CD4-positive, alpha-beta memory T cell (primary cell): Measurements from ENCODE around the gene SLC2A4RG. TPM values are rescaled to one million over a fixed set of nuclear protein-coding genes. Genes with fewer than 3 reads are reported as not detected.
A peak's percentile ranks its signal among the peaks of the same experiment; 100 is the strongest.

Source experiments
- CTCF ChIA-PET: fragments of 350-600 bp; sonication (Branson Sonifier 250); formaldehyde crosslinking; loops from one replicate; lab custom pipeline; 2021; ENCODE audit warnings: inconsistent platforms; ENCODE audit not compliant: partially characterized antibody; lab: Charles Lee
- POLR2A ChIA-PET: fragments of 350-600 bp; sonication (Branson Sonifier 250); formaldehyde crosslinking; loops from one replicate; lab custom pipeline; 2021; ENCODE audit not compliant: partially characterized antibody; lab: Charles Lee
- DNase-seq, 5 donors: peaks; one replicate each; pipeline versions ENCODE4 v3.0.0 to v3.0.0-alpha.2; 2020 to 2022; ENCODE audit warnings: mixed read lengths in 1 of 5
- H3K27ac ChIP-seq: one replicate; pipeline ENCODE4 v1.7.0; 2013; ENCODE audit warnings: low read depth, low read length
- H3K27me3 ChIP-seq: 2 replicates; pipeline ENCODE4 v1.7.0; 2013; ENCODE audit warnings: mild to moderate bottlenecking, low read length, moderate library complexity; ENCODE audit not compliant: insufficient read depth
- H3K36me3 ChIP-seq: 2 replicates; pipeline ENCODE4 v1.7.0; 2013; ENCODE audit warnings: mild to moderate bottlenecking, low read length, moderate library complexity; ENCODE audit not compliant: insufficient read depth
- H3K4me1 ChIP-seq: 2 replicates; pipeline ENCODE4 v1.7.0; 2013; ENCODE audit warnings: mild to moderate bottlenecking, low read length, moderate library complexity; ENCODE audit not compliant: insufficient read depth
- H3K4me3 ChIP-seq, 2 donors: one replicate each; pipeline ENCODE4 v1.7.0; 2013; ENCODE audit warnings: low read length in 2 of 2, mild to moderate bottlenecking in 1 of 2
- H3K9me3 ChIP-seq, 2 donors: one replicate each; pipeline ENCODE4 v1.7.0; 2013; ENCODE audit warnings: low read length in 2 of 2, control low read depth in 1 of 2; ENCODE audit not compliant: control insufficient read depth in 1 of 2
- H3K27ac Mint-ChIP-seq, 7 donors: one replicate each; pipeline ENCODE4 v1.8.0; 2020 to 2021; ENCODE audit warnings: mixed read lengths in 7 of 7, mild to moderate bottlenecking in 6 of 7, inconsistent platforms in 3 of 7, moderate library complexity in 3 of 7
- H3K27me3 Mint-ChIP-seq, 2 donors: one replicate each; pipeline ENCODE4 v1.8.0; 2020 to 2021; ENCODE audit warnings: mixed read lengths in 2 of 2
- H3K36me3 Mint-ChIP-seq, 2 donors: one replicate each; pipeline ENCODE4 v1.8.0; 2020 to 2021; ENCODE audit warnings: mixed read lengths in 2 of 2, inconsistent platforms in 1 of 2, mild to moderate bottlenecking in 1 of 2
- H3K4me1 Mint-ChIP-seq, 4 donors: one replicate each; pipeline ENCODE4 v1.8.0; 2020 to 2021; ENCODE audit warnings: mixed read lengths in 4 of 4, mild to moderate bottlenecking in 1 of 4
- H3K4me3 Mint-ChIP-seq, 8 donors: one replicate each; pipeline ENCODE4 v1.8.0; 2020 to 2021; ENCODE audit warnings: mixed read lengths in 8 of 8, mild to moderate bottlenecking in 7 of 8, moderate library complexity in 6 of 8, inconsistent platforms in 3 of 8
- H3K9me3 Mint-ChIP-seq, 8 donors: one replicate each; pipeline ENCODE4 v1.8.0; 2020 to 2021; ENCODE audit warnings: mixed read lengths in 8 of 8, mild to moderate bottlenecking in 5 of 8, inconsistent platforms in 3 of 8, moderate library complexity in 1 of 8
- intact Hi-C: fragments of 100-400 bp; cut with micrococcal nuclease; formaldehyde crosslinking; loops from one replicate; pipeline ENCODE4 v1.15.1; 2023
- polyA plus RNA-seq, 2 donors: library from polyadenylated mRNA; unstranded; fragments of 300-500 nt; fragmentation: Illumina TruSeq; gene quantifications; one replicate each; pipeline ENCODE4 v1.2.3, GENCODE V29; 2021
- total RNA-seq, 2 experiments: library from RNA; stranded (reverse); gene quantifications; one replicate each; pipeline ENCODE4 v1.2.3, GENCODE V29; 2021

Gene SLC2A4RG
- total and polyA plus RNA-seq, 4 experiments from 2014 or later = 2.2 to 124 (median 64.5) TPM

GRCh38 chr20:63703976-63704748 is 35.4 kb upstream of the SLC2A4RG start:
- ChIA-PET POLR2A (interaction anchor here (0.9 to 1.5 kb wide), 2 partner anchors 34 to 36 kb away, joined by 3 to 6 read pairs; no protein-coding TSS in a partner anchor), CTCF (interaction anchor here (1.0 kb wide), 1 partner anchor 166 kb away, joined by 3 read pairs; the partner anchor contains the start of gene PTK6)
- Mint-ChIP-seq H3K9me3 (peaks cover 0 to 1% (median 0%) of the 10 kb centered on the region in 8 donors), H3K36me3 (peaks cover 8 to 38% of the 10 kb centered on the region in 2 donors), H3K4me1 (peaks cover 14 to 50% (median 24%) of the 10 kb centered on the region in 4 donors), H3K27me3 (no peaks in the 10 kb centered on the region), H3K27ac (peak overlapping the region in 3 of 7 donors; percentile 30 to 80 (median 59)), H3K4me3 (peak overlapping the region in 1 of 8 donors; percentile 46)
- intact Hi-C loops = no loop called here
- no peak overlapping the region for H3K4me3 ChIP-seq
- peaks cover 33% of the 10 kb centered on the region for H3K36me3 ChIP-seq
- no peak for DNase-seq
- peaks cover 40% of the 10 kb centered on the region for H3K4me1 ChIP-seq
- no peaks in the 10 kb centered on the region for H3K9me3 ChIP-seq
- H3K27ac ChIP-seq = no peak overlapping the region
- no peaks in the 10 kb centered on the region for H3K27me3 ChIP-seq

GRCh38 chr20:63704749-63705117 is 34.8 kb upstream of the SLC2A4RG start:
- peaks cover 36% of the 10 kb centered on the region for H3K36me3 ChIP-seq
- Mint-ChIP-seq H3K4me1 (peaks cover 15 to 54% (median 26%) of the 10 kb centered on the region in 4 donors), H3K9me3 (peaks cover 0 to 1% (median 0%) of the 10 kb centered on the region in 8 donors), H3K27me3 (no peaks in the 10 kb centered on the region), H3K4me3 (peak overlapping the region in 2 of 8 donors; percentile 33 to 49), H3K36me3 (peaks cover 8 to 43% of the 10 kb centered on the region in 2 donors), H3K27ac (peak overlapping the region in 3 of 7 donors; percentile 59 to 80 (median 72))
- no peak overlapping the region for H3K27ac ChIP-seq
- DNase-seq = no peak
- CTCF ChIA-PET = interaction anchor here (1.0 kb wide), 1 partner anchor 167 kb away, joined by 3 read pairs; the partner anchor contains the start of gene PTK6
- intact Hi-C loops = loop anchor here (5.0 kb wide), 1 partner anchor 278 kb away; the partner anchor contains the start of gene PRPF6
- POLR2A ChIA-PET = interaction anchor here (0.5 to 6.2 kb wide), 4 partner anchors 32 to 101 kb away, joined by 3 to 202 read pairs (median 4); partner anchors contain the start of genes LIME1 and SLC2A4RG
- no peaks in the 10 kb centered on the region for H3K27me3 ChIP-seq
- H3K4me3 ChIP-seq = no peak overlapping the region
- no peaks in the 10 kb centered on the region for H3K9me3 ChIP-seq
- H3K4me1 ChIP-seq = peaks cover 41% of the 10 kb centered on the region

- Histone ChIP-seq H3K4me3 (no peak overlapping the region), H3K36me3 (peaks cover 37% of the 10 kb centered on the region), H3K4me1 (peaks cover 46% of the 10 kb centered on the region), H3K9me3 (no peaks in the 10 kb centered on the region), H3K27me3 (no peaks in the 10 kb centered on the region), H3K27ac (no peak overlapping the region)
- H3K9me3 Mint-ChIP-seq = peaks cover 0 to 1% (median 0%) of the 10 kb centered on the region in 8 donors
- peaks cover 16 to 55% (median 28%) of the 10 kb centered on the region in 4 donors for H3K4me1 Mint-ChIP-seq
- intact Hi-C loops = loop anchor here (2.0 to 5.0 kb wide), 2 partner anchors 167 to 277 kb away; partner anchors contain the start of gene PRPF6
- CTCF ChIA-PET = interaction anchor here (1.1 to 3.2 kb wide), 5 partner anchors 22 to 78 kb away, joined by 3 to 26 read pairs (median 3); partner anchors contain the start of gene LIME1
- peaks cover 11 to 45% of the 10 kb centered on the region in 2 donors for H3K36me3 Mint-ChIP-seq
- peak overlapping the region in 5 of 7 donors; percentile 36 to 94 (median 46) for H3K27ac Mint-ChIP-seq
- peak overlapping the region in 7 of 8 donors; percentile 10 to 56 (median 33) for H3K4me3 Mint-ChIP-seq
- H3K27me3 Mint-ChIP-seq = no peaks in the 10 kb centered on the region
- peak in 1 of 5 donors; percentile 27 for DNase-seq
- POLR2A ChIA-PET = interaction anchor here (0.5 to 6.2 kb wide), 6 partner anchors 8 to 167 kb away, joined by 3 to 202 read pairs (median 16); partner anchors contain the start of genes LIME1, SLC2A4RG and TNFRSF6B
Observed at GRCh38 chr20:63705232-63706026, 34.1 kb upstream of the SLC2A4RG start.

- Histone ChIP-seq H3K27me3 (no peaks in the 10 kb centered on the region), H3K9me3 (no peaks in the 10 kb centered on the region), H3K4me1 (peaks cover 46% of the 10 kb centered on the region), H3K27ac (peak overlapping the region; percentile 65), H3K4me3 (peak overlapping the region in 1 of 2 donors; percentile 57), H3K36me3 (peaks cover 44% of the 10 kb centered on the region)
- ChIA-PET CTCF (interaction anchor here (1.1 to 3.2 kb wide), 7 partner anchors 21 to 168 kb away, joined by 3 to 26 read pairs (median 5); partner anchors contain the start of gene LIME1), POLR2A (interaction anchor here (1.1 to 6.2 kb wide), 11 partner anchors 9 to 188 kb away, joined by 3 to 202 read pairs (median 6); partner anchors contain the start of genes LIME1, RTEL1, SLC2A4RG and TNFRSF6B)
- DNase-seq = peak in 1 of 5 donors; percentile 19
- Mint-ChIP-seq H3K4me3 (peak overlapping the region; percentile 86 to 95 (median 90)), H3K4me1 (peaks cover 21 to 59% (median 32%) of the 10 kb centered on the region in 4 donors), H3K36me3 (peaks cover 17 to 53% of the 10 kb centered on the region in 2 donors), H3K27ac (peak overlapping the region in 6 of 7 donors; percentile 86 to 95 (median 90)), H3K27me3 (no peaks in the 10 kb centered on the region), H3K9me3 (peaks cover 0 to 1% (median 0%) of the 10 kb centered on the region in 8 donors)
- intact Hi-C loops = loop anchor here (2.0 to 5.0 kb wide), 2 partner anchors 167 to 276 kb away; partner anchors contain the start of gene PRPF6
Observed at GRCh38 chr20:63706027-63706695, 33.4 kb upstream of the SLC2A4RG start.

- Mint-ChIP-seq H3K36me3 (peaks cover 20 to 60% of the 10 kb centered on the region in 2 donors), H3K27ac (peak overlapping the region; percentile 86 to 95 (median 90))
Observed at GRCh38 chr20:63706852-63707557, 32.6 kb upstream of the SLC2A4RG start.

More at GRCh38 chr20:63706852-63707557, 32.6 kb upstream of the SLC2A4RG start:
- POLR2A ChIA-PET = interaction anchor here (0.9 to 6.2 kb wide), 29 partner anchors 10 to 271 kb away, joined by 3 to 202 read pairs (median 5); partner anchors contain the start of genes GMEB2, LIME1, PTK6 and RTEL1
- H3K27me3 Mint-ChIP-seq = no peaks in the 10 kb centered on the region
- Histone ChIP-seq H3K9me3 (no peaks in the 10 kb centered on the region), H3K27me3 (no peaks in the 10 kb centered on the region), H3K27ac (peak overlapping the region; percentile 65), H3K4me3 (peak overlapping the region; percentile 57 to 87), H3K36me3 (peaks cover 51% of the 10 kb centered on the region), H3K4me1 (peaks cover 48% of the 10 kb centered on the region)
- CTCF ChIA-PET = interaction anchor here (0.8 to 3.2 kb wide), 15 partner anchors 12 to 273 kb away, joined by 3 to 26 read pairs (median 6); partner anchors contain the start of genes LIME1, SAMD10, SLC2A4RG and TPD52L2
- DNase-seq = peak; percentile 59 to 77 (median 63)
- peaks cover 0 to 1% (median 0%) of the 10 kb centered on the region in 8 donors for H3K9me3 Mint-ChIP-seq
- intact Hi-C loops = loop anchor here (1.0 to 5.0 kb wide), 9 partner anchors 29 to 413 kb away; partner anchors contain the start of genes LIME1, PRPF6, RTEL1 and UCKL1
- peaks cover 20 to 62% (median 34%) of the 10 kb centered on the region in 4 donors for H3K4me1 Mint-ChIP-seq
- peak overlapping the region; percentile 86 to 95 (median 90) for H3K4me3 Mint-ChIP-seq
